GM21786 (cell line): ENCODE results near the gene GALNT5.
A peak's percentile ranks its signal among the peaks of the same experiment; 100 is the strongest.
"Not testable (repeated sequence)": the region's sequence is repeated elsewhere in the genome, so short reads cannot be mapped to it uniquely, and the experiment has no call there.

Experiments
- ATAC-seq: cut with Tn5 transposase; IDR thresholded peaks from one replicate; pipeline ENCODE4 v1.9.1; 2021; ENCODE audit not compliant: unreplicated experiment

GALNT5 gene, protein sequence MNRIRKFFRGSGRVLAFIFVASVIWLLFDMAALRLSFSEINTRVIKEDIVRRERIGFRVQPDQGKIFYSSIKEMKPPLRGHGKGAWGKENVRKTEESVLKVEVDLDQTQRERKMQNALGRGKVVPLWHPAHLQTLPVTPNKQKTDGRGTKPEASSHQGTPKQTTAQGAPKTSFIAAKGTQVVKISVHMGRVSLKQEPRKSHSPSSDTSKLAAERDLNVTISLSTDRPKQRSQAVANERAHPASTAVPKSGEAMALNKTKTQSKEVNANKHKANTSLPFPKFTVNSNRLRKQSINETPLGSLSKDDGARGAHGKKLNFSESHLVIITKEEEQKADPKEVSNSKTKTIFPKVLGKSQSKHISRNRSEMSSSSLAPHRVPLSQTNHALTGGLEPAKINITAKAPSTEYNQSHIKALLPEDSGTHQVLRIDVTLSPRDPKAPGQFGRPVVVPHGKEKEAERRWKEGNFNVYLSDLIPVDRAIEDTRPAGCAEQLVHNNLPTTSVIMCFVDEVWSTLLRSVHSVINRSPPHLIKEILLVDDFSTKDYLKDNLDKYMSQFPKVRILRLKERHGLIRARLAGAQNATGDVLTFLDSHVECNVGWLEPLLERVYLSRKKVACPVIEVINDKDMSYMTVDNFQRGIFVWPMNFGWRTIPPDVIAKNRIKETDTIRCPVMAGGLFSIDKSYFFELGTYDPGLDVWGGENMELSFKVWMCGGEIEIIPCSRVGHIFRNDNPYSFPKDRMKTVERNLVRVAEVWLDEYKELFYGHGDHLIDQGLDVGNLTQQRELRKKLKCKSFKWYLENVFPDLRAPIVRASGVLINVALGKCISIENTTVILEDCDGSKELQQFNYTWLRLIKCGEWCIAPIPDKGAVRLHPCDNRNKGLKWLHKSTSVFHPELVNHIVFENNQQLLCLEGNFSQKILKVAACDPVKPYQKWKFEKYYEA

DNA sequence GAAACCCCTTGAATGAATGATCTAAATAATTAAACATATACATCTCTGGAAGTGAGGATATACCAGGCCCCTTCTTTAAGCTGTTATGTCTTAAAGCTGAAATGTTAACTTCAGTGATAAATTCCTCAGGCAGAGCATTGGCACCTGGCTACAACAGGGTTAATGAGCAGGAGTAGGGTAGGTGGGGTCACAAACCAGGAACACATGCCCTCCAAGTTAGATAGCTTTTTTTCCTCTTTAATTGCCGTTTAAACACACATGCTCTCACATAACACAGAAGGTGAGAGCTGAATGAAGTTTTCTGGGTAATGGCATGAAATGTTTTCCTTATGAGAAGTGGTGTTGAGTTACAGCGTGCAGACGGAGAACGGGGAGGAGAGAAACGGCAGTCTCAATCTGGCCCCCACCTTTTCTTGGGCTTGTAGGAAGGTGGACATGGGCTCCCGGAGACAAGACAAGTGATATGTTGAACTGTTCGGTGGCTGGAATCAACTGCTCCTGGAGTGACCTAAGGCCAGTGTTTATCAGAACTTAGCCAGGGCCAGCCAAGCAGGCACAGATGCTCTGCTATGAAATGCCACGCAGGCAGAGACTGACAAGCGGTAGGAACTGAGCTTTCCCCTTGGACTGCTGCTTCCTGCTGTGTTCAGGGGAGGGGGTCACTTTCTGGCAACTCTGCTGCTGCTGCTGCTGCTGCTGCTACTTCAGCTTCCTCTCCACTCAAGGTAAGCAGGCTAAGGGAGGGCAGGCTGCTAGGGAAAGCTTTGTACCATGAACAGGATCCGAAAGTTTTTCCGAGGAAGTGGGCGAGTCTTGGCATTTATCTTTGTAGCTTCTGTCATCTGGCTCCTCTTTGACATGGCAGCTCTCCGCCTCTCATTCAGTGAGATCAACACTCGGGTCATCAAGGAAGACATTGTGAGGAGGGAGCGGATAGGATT lies at the start of gene GALNT5:
GALNT5 (plus strand) TSS at position 394 of the 941 bp plus-strand sequence; CDS start at position 772, 378 bp downstream.
- ATAC-seq = no peak

DNA sequence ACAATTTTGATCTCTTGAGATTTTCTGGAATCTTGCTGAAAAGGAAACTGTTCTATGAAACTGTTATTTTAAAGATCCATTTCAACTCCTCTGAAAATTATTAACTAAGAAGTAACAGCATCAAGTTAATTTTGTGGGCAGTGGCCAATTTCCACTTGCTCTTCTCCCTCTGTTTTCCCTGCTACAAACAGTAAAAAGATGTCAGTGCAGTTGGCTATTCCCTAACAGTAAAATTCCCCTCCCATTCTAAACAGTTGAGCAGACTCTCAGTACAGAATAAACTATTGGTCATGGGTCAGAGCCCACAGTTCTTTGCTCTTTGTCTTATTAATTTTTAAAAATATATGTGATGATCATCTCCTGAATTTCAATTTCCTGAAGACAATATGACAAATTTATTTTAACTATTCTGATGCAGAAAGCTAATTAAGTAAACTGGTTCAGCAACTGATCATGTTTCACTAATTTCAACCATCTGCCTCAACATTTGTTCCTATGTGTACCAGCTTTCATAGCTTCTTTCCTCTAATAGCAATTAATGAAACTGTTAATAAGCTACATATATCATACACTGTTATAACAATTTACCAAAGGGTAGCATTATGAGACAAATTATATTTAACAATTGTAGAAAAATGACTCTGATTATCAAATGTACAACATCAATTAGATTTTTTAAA lies 41.1 kb upstream of the GALNT5 start:
- no peak for ATAC-seq

DNA sequence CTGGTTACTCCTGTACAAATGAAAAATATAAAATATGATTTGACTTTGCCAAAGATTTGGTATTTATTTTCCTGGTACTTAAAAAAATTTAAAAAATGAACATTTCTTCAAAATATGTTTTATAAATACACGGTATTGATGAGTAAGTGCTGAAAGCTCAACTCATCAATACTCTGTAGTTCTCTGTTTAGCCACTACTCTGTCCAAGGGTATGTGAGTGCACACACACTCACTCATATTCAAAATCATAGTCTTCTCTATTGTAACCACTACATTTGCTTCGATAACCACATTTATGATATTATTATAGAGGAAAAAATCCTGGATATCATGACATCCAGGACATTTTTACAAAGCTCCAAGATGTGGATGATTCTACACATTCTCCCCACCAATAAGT lies 40.1 kb upstream of the GALNT5 start:
- no peak for ATAC-seq

DNA sequence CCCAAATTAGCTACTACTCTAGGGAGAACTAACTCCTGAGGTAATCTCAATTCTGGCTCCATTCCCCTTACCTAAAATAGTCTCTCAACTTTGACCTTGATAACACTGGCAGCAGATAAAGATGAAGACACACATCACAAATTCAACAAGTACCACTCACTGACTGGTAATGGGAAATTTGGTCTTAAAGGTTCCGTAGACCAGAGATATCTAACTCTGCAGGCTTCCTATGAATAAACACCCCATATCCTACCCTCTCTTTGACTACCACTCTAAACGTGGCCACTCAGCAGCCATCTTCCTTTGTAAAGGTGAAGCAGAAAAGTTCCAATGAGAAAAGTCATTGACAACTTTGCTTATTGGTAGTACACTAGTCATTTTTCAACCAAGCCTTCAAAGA lies 38.6 kb upstream of the GALNT5 start:
- ATAC-seq = no peak

DNA sequence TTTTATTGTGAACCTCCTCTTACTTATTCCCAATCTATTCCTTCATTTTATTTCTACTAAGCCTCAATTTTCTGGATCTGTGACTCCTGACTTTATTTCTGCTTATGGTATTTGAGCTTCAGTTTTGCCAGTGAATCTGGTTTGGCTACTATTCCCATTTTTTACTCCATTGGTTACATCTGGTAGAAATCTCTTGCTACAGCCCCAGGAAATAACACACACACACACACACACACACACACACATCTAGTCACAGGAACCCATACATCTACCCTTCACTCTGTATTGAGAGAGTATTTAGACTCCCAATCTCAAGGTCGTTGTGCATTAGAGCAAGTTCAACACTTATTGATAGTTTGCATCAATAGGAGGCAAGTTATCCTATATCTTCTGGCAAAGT lies 37.0 kb upstream of the GALNT5 start:
- ATAC-seq = no peak

DNA sequence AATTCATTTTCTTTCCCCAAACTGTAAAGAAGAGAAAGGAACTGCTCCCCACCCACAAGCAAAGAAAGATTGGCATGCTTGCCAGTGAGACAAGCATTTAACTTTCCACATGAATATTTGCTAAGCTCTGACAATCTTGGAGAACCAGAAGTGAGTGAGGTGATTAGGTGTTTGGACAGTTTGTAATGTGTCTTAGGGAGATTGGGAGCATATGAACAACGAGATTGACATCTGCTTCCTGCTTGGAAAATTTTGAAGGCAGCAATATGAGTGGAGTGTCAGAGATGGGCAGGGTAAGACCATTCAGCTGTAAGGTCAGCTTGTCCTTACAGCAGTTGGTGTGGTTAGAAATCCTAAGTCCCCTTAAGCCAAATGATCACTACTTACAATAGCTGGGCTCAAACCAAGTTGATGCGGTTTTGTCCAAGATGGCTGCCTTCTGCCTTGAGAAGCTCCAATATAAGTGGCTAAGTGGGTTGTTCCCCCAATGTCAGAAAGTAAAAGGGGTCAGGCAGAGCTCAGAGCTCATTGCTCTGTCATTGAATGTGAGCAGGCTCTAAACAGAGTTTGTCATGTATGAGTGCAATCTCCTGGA lies 36.0 kb upstream of the GALNT5 start:
- no peak for ATAC-seq

DNA sequence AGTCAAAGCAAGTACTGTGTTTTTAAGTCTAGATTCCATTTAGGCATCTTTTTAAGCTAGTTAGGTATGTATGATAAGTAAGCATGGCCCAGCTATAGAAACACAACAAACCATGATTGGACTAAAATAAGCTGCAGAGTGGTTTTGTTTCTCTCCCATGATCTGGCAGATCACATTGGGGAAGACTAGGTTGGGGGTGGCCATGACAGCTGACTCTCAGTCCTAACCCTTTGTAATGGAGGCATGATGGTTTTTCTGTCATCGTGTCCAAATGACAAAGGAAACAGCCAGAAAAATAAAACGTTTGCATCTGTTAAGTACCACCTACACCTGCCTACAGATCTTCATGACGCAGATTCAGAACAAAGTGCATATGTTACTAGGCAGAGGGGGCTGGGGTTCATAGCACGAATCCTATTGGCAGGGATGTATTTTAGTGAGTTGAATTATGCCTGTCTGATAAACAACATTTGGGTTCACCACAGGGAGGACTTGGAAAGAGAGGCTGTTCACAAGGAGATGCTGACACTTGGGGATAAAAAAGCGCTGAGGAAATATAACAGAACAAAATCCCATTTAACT lies 33.8 kb upstream of the GALNT5 start:
- ATAC-seq = no peak

DNA sequence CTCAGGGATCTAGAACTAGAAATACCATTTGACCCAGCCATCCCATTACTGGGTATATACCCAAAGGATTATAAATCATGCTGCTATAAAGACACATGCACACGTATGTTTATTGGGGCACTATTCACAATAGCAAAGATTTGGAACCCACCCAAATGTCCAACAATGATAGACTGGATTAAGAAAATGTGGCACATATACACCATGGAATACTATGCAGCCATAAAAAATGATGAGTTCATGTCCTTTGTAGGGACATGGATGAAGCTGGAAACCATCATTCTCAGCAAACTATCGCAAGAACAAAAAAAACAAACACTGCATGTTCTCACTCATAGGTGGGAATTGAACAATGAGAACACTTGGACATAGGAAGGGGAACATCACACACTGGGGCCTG lies 33.1 kb upstream of the GALNT5 start:
- ATAC-seq = not testable (repeated sequence)

DNA sequence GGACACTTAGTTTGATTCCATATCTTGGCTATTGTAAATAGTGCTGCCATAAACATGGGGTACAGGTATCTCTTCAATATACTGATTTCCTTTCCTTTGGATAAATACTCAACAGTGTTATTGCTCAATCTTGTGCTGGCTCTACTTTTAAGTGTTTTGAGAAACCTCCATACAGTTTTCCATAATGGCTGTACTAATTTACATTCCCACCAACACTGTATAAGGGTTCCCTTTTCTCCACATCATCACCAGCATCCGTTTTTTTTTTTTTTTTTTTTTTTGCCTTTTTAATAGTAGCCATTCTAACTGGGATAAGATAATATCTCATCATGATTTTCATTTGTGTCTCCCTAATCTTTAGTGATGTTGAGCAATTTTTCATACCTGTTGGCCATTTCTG lies 29.9 kb upstream of the GALNT5 start:
- ATAC-seq = no peak

DNA sequence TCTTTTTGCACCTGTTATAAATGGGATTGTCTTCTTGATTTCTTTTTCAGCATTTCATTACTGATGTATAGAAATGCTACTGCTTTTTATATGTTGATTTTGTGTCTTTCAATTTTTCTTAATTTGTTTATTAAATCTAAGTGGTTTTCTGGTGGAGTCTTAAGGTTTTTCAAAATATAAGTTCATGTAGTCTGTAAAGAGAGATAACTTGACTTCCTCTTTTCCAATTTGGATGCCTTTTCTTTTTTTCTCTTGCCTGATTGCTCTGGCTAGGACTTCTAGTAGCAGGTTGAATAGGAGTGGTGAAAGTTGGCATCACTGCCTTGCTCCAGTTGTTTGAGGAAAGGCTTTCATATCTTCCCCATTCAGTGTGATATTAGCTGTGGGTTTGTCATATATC lies 28.6 kb upstream of the GALNT5 start:
- ATAC-seq = no peak

DNA sequence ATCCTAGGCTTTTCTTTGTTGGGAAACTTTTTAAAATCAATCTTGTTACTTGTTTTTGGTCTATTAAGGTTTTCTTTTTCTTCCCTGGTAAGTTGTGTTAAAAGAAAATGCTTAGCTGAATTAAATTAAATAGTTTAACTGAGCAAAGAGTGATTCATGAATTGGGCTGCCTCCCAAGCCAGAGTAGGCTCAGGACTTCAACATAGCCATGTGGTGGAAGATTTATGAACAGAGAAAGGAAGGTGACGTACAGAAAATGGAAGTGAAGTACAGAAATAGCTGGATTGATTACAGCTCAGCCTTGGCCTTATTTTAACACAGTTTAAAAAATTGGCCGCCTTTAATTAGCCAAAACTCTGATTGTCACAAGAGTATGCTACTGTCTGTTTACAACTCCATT lies 27.9 kb upstream of the GALNT5 start:
- ATAC-seq = no peak

DNA sequence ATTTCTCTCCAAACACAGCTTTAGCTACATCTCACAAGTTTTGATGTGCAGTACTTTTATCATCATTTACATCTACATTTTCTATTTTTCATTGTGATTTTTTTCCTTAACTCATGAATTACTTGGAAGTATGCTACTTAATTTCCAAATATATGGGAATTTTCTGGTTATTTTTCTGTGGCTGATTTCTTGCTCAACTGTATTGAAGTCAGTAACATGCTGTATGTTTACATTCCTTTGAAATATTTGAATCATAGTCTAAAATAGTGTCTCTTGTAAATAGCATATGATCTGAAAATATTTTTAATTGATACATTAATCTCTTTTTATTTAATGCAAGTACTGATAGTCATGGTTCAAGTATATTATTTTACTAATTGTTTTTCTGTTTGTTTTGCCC lies 26.0 kb upstream of the GALNT5 start:
- no peak for ATAC-seq

DNA sequence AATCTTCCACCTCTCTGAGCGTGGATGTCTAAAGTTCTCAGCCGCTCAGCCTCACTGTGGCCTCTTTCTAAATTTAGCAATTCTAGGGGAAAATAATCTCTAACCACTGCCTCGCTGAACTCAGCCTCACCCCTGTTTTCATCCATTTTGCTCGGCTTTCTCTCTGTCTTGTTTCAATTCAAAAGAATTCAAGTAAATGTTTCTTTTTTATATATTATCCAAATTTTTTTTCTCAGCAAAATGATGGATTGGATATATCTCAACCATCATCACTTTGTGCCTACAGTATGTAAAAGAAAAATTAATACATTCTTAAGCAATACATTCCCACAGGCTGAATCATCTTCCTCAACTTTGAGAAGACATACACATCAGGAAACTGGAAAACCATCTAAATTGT lies 24.0 kb upstream of the GALNT5 start:
- no peak for ATAC-seq

DNA sequence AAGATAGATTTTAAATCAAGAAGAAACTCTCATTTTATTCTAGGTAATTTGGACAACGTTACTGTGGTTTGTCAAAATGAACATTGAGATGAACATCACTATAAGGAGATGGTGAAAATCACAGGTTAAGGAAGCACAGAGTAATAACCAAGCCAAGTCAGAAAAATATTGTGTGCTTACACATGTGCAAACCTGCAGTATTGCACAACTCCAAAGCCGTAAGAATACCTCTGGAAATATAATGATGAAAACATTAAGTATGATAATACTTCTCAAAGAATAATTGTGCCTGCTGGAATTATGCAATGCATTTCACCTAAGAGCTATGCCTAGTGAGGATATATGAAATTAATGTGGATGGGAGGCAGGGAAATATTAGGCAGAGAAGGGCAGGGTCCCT lies 21.1 kb upstream of the GALNT5 start:
- no peak for ATAC-seq

DNA sequence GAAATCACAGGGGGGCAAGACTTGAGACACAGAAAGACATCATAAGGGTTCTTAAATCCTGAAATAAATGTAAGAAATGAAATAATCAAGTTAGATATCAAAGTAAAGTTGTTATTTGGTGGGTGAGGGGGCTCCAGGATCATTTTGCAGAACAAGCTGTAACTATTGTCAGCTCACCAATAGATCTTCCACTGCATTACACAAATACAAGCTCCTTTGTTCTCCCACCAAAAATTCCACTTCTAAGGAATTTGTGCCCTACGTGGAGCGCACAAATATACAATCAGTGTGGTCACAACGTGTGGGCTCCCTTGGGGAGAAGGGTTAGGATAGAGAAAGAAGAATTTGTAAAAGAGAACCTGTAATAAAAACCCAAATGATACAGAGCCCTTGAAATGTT lies 19.2 kb upstream of the GALNT5 start:
- no peak for ATAC-seq

DNA sequence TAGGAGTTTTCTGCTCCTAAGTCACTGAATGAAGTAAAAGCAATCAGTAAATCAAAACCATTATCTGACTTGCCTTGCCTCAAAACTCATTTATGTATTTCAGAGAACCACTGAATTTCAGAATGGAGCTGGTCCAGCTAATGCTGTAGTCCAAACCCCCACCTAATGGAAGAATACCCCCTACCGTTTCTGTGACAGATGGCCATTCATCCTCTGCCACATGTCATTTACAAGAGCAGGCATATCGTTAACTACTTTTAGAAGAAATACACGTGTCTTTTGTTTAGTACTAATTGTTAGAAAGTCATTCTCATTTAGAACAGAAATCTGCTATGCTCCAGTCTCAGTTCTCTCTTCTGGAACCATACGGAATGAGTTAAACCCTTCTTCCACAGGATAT lies 12.8 kb upstream of the GALNT5 start:
- ATAC-seq = no peak

DNA sequence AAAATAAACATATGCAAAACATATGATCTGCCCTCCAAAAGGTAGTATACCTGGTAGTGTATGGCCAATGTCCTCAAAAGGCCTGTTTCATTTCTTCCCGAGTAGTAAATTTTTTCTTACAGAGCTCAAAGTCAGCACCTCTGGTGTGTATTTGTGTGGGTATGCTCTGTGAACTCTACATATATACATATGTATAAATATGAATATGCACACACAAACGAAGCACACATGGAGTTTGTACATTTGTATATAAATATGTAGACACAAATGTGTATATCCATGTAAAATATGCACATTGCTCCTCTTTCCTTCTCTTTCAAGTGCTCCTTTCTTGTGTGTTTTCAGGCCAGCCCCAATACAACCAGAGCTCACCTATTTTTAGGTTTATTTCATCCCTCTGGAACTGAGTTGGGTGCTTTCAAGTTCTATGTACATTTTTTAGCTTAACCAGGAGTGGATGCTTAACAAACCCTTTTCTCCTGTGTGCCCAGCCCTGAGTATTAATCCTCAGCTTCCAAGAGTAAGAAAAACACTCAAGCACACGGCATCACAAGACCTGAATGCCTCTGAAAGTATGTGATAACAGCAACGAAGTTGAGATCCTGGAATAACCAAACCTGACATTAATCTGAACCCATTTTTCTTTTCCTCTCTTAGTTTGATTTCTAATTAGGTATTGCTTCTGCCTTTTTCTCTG lies 12.2 kb upstream of the GALNT5 start:
- no peak for ATAC-seq

DNA sequence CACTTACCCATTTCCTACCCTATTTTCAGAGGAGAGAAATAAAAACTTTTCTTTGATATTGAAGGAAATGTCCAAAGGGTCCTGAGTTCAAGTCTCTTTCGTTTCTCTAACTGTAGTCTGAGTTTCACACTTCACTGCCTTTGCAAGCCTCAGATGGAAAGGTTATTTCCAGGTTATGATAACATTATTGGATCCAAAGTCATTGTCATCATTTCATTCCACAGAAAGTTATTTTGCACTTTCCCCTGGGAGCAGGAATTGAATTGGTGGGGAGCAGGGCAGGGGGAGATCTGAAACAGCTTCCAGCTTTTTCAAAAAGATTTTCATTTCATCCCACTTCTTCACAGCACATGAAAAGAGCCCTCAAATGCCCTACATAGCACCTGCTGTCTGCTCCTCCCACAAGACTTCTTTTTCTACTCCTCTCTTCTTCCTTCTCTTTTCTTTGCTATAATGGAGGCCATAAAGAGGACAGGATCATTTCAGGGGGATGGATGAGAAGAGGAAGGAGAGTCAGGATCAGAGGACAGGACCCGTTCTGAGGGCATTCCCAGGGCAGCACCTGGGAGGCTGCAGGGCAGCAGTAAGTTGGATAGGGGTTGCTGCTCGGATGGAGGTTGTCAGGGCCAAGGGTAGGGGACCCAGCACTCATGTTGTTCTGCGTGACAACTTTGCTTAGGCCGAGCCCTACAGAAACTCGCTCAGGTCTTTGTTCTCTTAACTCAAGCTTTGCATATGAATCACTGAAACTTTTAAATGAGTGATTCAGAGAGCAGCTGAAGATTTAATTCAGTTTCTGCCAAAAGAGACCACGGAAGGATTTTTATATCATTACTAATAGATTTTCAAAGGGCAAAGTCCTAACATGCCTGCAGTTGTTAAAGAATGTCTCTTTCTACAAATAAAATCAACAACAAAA lies 11.4 kb upstream of the GALNT5 start:
- ATAC-seq = peak; percentile 97
